Smooth muscle cell (in vitro differentiated cells): Measurements from ENCODE around the gene VAT1. TPM values are rescaled to one million over a fixed set of nuclear protein-coding genes. Genes with fewer than 3 reads are reported as not detected.

ENCODE experiments used
- DNase-seq: peaks from one replicate; lab custom pipeline; 2025; ENCODE audit not compliant: unreplicated experiment; lab: John Stamatoyannopoulos, UW
- H2AFZ ChIP-seq: fragments of 200-600 bp; sonication (generic); 2 replicates; pipeline ENCODE4 v1.6.0; 2016; ENCODE audit warnings: antibody characterized with exemption, low read depth, mild to moderate bottlenecking
- H3F3A ChIP-seq: fragments of 200-600 bp; sonication (generic); 2 replicates; pipeline ENCODE4 v1.6.0; 2017; ENCODE audit warnings: antibody characterized with exemption, low read depth
- H3K27ac ChIP-seq: fragments of 200-600 bp; sonication (generic); 2 replicates; pipeline ENCODE4 v1.5.1; 2016; ENCODE audit warnings: low read depth, mild to moderate bottlenecking
- H3K27me3 ChIP-seq: fragments of 200-600 bp; sonication (generic); 2 replicates; pipeline ENCODE4 v1.6.1; 2016; ENCODE audit warnings: low read depth, mild to moderate bottlenecking
- H3K36me3 ChIP-seq: fragments of 200-600 bp; sonication (generic); 2 replicates; pipeline ENCODE4 v1.5.1; 2016; ENCODE audit warnings: low read depth
- H3K4me1 ChIP-seq: fragments of 200-600 bp; sonication (generic); 2 replicates; pipeline ENCODE4 v1.5.1; 2016; ENCODE audit warnings: low read depth
- H3K4me2 ChIP-seq: fragments of 200-600 bp; sonication (generic); 2 replicates; pipeline ENCODE4 v1.6.0; 2016; ENCODE audit warnings: mild to moderate bottlenecking
- H3K4me3 ChIP-seq: fragments of 200-600 bp; sonication (generic); 2 replicates; pipeline ENCODE4 v1.5.1; 2016; ENCODE audit warnings: mild to moderate bottlenecking
- H3K79me2 ChIP-seq: fragments of 200-600 bp; sonication (generic); 2 replicates; pipeline ENCODE4 v1.6.0; 2016; ENCODE audit warnings: low read depth, mild to moderate bottlenecking
- H3K9ac ChIP-seq: fragments of 200-600 bp; sonication (generic); 2 replicates; pipeline ENCODE4 v1.6.0; 2016; ENCODE audit warnings: low read depth
- H3K9me3 ChIP-seq: fragments of 200-600 bp; sonication (generic); replicated peaks from 2 replicates; pipeline ENCODE4 v1.5.1; 2016; ENCODE audit warnings: low read depth
- H4K20me1 ChIP-seq: fragments of 200-600 bp; sonication (generic); 2 replicates; pipeline ENCODE4 v1.6.0; 2016; ENCODE audit warnings: low read depth
- CTCF ChIP-seq: fragments of 200-600 bp; sonication (generic); IDR thresholded peaks from 2 replicates; pipeline ENCODE4 v1.5.1; 2017; ENCODE audit warnings: borderline replicate concordance, mild to moderate bottlenecking, antibody characterized with exemption; ENCODE audit not compliant: insufficient read depth, poor library complexity, severe bottlenecking
- WGBS: methylation state at CpG from one replicate; pipeline ENCODE4 v1.1.7; 2016; ENCODE audit warnings: low lambda C conversion rate; 5-methylcytosine and 5-hydroxymethylcytosine counted together
- polyA plus RNA-seq: library from polyadenylated mRNA; unstranded; fragments of >200 nt; fragmentation: Nextera tagmentation; extraction: Ambion mirVana; gene quantifications from 2 replicates; pipeline ENCODE4 v1.2.1, GENCODE V29; 2016
- total RNA-seq: library from RNA; depleted of rRNA; stranded (reverse); fragments of >200 nt; gene quantifications from 2 replicates; pipeline ENCODE4 v1.2.3, GENCODE V29; 2014

Gene VAT1
- total and polyA plus RNA-seq, 2 experiments from 2014 or later: 146 to 229 TPM

DNA sequence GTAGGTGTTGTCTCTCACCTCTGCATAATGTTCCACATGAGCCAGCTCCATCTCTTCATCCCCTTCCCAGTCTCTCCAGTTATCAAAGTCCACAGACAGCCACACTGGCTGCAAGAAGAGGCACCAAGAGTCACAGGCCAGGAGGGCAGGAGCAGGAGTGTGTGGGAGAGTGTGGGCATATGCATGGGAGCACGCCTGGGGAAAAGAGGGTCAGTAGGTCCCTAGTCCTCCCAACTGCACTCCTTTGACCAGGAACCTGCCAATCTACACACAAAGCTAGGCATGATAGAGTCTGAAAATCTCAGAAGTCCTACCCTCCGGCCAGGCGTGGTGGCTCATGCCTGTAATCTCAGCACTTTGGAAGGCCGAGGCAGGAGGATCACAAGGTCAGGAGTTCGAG lies 50.6 kb downstream of the VAT1 start:
- no peak overlapping the region for H3K4me2 ChIP-seq
- H2AFZ ChIP-seq: no peak overlapping the region
- no peak for TF ChIP-seq CTCF
- no peak overlapping the region for H3K27ac ChIP-seq
- no peak overlapping the region for H3K4me3 ChIP-seq
- 99% methylated on average over 5 of the region's 5 CpGs for WGBS
- H3K36me3 ChIP-seq: no peaks in the 10 kb centered on the region
- DNase-seq: no peak
- no peaks in the 10 kb centered on the region for H3K9me3 ChIP-seq
- no peaks in the 10 kb centered on the region for H3K79me2 ChIP-seq
- H3K4me1 ChIP-seq: no peaks in the 10 kb centered on the region
- no peak overlapping the region for H3K9ac ChIP-seq
- H4K20me1 ChIP-seq: no peaks in the 10 kb centered on the region
- H3K27me3 ChIP-seq: no peaks in the 10 kb centered on the region
- no peaks in the 10 kb centered on the region for H3F3A ChIP-seq

DNA sequence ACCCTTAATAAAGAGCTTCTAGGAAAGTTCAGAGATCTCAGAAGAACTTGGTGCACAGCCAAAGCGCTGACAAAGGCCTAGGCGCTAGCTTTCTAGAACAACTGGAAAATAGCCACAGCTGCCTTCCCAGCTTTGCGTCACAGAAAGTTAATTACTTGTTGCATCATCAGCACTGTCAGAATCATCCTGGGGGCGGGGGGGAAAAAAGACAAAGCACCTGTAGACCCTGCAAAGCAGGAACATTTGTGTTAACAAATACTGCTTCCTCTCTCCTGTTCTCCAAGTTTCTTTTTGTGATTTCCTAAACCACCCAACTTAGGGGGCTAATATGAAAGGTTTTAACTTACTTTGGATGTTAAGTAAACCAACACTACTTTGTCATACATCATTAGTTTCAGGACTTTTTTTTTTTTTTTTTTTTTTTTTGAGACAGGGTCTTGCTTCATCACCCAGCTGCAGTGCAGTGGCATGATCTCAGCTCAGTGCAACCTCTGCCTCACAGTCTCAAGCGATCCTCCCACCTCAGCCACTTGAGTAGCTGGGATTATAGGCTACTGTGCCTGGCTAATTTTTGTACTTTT lies 53.1 kb downstream of the VAT1 start:
- 66% methylated on average over 5 of the region's 5 CpGs for WGBS
- no peak overlapping the region for H2AFZ ChIP-seq
- no peaks in the 10 kb centered on the region for H3K4me1 ChIP-seq
- H3K4me2 ChIP-seq: no peak overlapping the region
- H3K79me2 ChIP-seq: no peaks in the 10 kb centered on the region
- no peaks in the 10 kb centered on the region for H4K20me1 ChIP-seq
- H3K27ac ChIP-seq: no peak overlapping the region
- H3K4me3 ChIP-seq: no peak overlapping the region
- no peaks in the 10 kb centered on the region for H3K9me3 ChIP-seq
- H3K27me3 ChIP-seq: no peaks in the 10 kb centered on the region
- TF ChIP-seq CTCF: no peak
- no peaks in the 10 kb centered on the region for H3F3A ChIP-seq
- DNase-seq: no peak
- H3K9ac ChIP-seq: no peak overlapping the region
- H3K36me3 ChIP-seq: no peaks in the 10 kb centered on the region

DNA sequence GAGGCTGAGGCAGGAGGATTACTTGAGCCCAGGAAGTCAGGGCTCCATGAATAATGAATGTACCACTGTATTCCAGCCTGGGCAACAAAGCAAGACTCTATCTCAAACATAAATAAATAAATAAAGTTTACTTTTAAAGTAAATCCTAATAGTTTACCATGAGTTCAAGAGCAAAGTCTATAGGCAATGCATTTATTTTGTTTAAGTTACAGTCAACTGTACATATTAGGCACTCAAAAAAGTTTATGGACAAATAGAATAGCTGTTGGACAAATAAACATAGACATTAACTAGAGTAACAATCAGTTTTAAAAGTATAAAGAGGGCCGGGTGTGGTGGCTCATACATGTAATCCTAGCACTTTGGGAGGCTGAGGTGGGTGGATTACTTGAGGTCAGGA lies 54.3 kb downstream of the VAT1 start:
- DNase-seq: no peak
- H3K27ac ChIP-seq: no peak overlapping the region
- no peaks in the 10 kb centered on the region for H3K36me3 ChIP-seq
- H3F3A ChIP-seq: no peaks in the 10 kb centered on the region
- no peaks in the 10 kb centered on the region for H3K27me3 ChIP-seq
- 98% methylated on average over 1 of the region's 1 CpG for WGBS
- H4K20me1 ChIP-seq: no peaks in the 10 kb centered on the region
- H3K4me1 ChIP-seq: peaks cover 7% of the 10 kb centered on the region
- no peaks in the 10 kb centered on the region for H3K9me3 ChIP-seq
- peaks cover 8% of the 10 kb centered on the region for H3K79me2 ChIP-seq
- H2AFZ ChIP-seq: no peak overlapping the region
- H3K9ac ChIP-seq: no peak overlapping the region
- no peak overlapping the region for H3K4me2 ChIP-seq
- no peak for TF ChIP-seq CTCF
- H3K4me3 ChIP-seq: no peak overlapping the region

Other genes starting within 250 kb of the VAT1 start
- 91.0 and 108 TPM in 2 replicates for gene VPS25, start 248.9 kb downstream of the VAT1 start, total RNA-seq
- gene VPS25, start 248.9 kb downstream of the VAT1 start, polyA plus RNA-seq: 129 and 139 TPM in 2 replicates
- 0.22 and 0.49 TPM in 2 replicates for gene WNK4, start 241.8 kb downstream of the VAT1 start, total RNA-seq
- gene WNK4, start 241.8 kb downstream of the VAT1 start, polyA plus RNA-seq: 0.39 TPM in 1 of 2 replicates, not detected in the other
- gene COA3, start 223.7 kb downstream of the VAT1 start, total RNA-seq: 71.1 and 106 TPM in 2 replicates
- 127 and 147 TPM in 2 replicates for gene COA3, start 223.7 kb downstream of the VAT1 start, polyA plus RNA-seq
- gene CNTD1, start 223.5 kb downstream of the VAT1 start, total RNA-seq: not detected in 2 replicates
- 0.17 and 0.71 TPM in 2 replicates for gene CNTD1, start 223.5 kb downstream of the VAT1 start, polyA plus RNA-seq
- 57.5 and 66.5 TPM in 2 replicates for gene BECN1, start 198.1 kb downstream of the VAT1 start, total RNA-seq
- 54.8 and 61.9 TPM in 2 replicates for gene BECN1, start 198.1 kb downstream of the VAT1 start, polyA plus RNA-seq
- 56.5 and 67.1 TPM in 2 replicates for gene PSME3, start 189.0 kb downstream of the VAT1 start, total RNA-seq
- 85.3 and 87.0 TPM in 2 replicates for gene PSME3, start 189.0 kb downstream of the VAT1 start, polyA plus RNA-seq
- gene AOC2, start 177.8 kb downstream of the VAT1 start, total RNA-seq: 1.6 and 2.3 TPM in 2 replicates
- gene AOC2, start 177.8 kb downstream of the VAT1 start, polyA plus RNA-seq: 0.91 and 2.1 TPM in 2 replicates
- 0.63 and 0.90 TPM in 2 replicates for gene AOC3, start 171.2 kb downstream of the VAT1 start, total RNA-seq
- 0.65 and 1.5 TPM in 2 replicates for gene AOC3, start 171.2 kb downstream of the VAT1 start, polyA plus RNA-seq
- not detected in 2 replicates for gene G6PC1, start 121.6 kb downstream of the VAT1 start, total RNA-seq
- not detected in 2 replicates for gene G6PC1, start 121.6 kb downstream of the VAT1 start, polyA plus RNA-seq
- gene AARSD1, start 57.9 kb downstream of the VAT1 start, total RNA-seq: 18.6 and 22.0 TPM in 2 replicates
- 48.0 and 74.0 TPM in 2 replicates for gene AARSD1, start 57.9 kb downstream of the VAT1 start, polyA plus RNA-seq
- 1.3 and 6.7 TPM in 2 replicates for gene PTGES3L, start 42.3 kb downstream of the VAT1 start, total RNA-seq
- gene PTGES3L, start 42.3 kb downstream of the VAT1 start, polyA plus RNA-seq: 6.8 and 8.3 TPM in 2 replicates
- gene RUNDC1, start 41.8 kb downstream of the VAT1 start, total RNA-seq: 8.2 and 9.3 TPM in 2 replicates
- 15.7 and 19.2 TPM in 2 replicates for gene RUNDC1, start 41.8 kb downstream of the VAT1 start, polyA plus RNA-seq
- 1,947 and 2,084 TPM in 2 replicates for gene RPL27, start 24.0 kb downstream of the VAT1 start, total RNA-seq
- gene RPL27, start 24.0 kb downstream of the VAT1 start, polyA plus RNA-seq: 963 and 994 TPM in 2 replicates
- gene IFI35, start 15.6 kb downstream of the VAT1 start, total RNA-seq: 1.5 and 1.9 TPM in 2 replicates
- 6.3 and 7.4 TPM in 2 replicates for gene IFI35, start 15.6 kb downstream of the VAT1 start, polyA plus RNA-seq
- 0.27 and 0.81 TPM in 2 replicates for gene RND2, start 2.8 kb upstream of the VAT1 start, total RNA-seq
- 1.1 and 1.7 TPM in 2 replicates for gene RND2, start 2.8 kb upstream of the VAT1 start, polyA plus RNA-seq
- gene BRCA1, start 103.0 kb upstream of the VAT1 start, total RNA-seq: 17.2 and 22.7 TPM in 2 replicates
- gene BRCA1, start 103.0 kb upstream of the VAT1 start, polyA plus RNA-seq: 2.7 and 5.4 TPM in 2 replicates
- 73.9 and 88.5 TPM in 2 replicates for gene NBR1, start 148.8 kb upstream of the VAT1 start, total RNA-seq
- gene NBR1, start 148.8 kb upstream of the VAT1 start, polyA plus RNA-seq: 43.5 and 47.6 TPM in 2 replicates
- 5.8 and 14.3 TPM in 2 replicates for gene TMEM106A, start 189.5 kb upstream of the VAT1 start, total RNA-seq
- gene TMEM106A, start 189.5 kb upstream of the VAT1 start, polyA plus RNA-seq: 4.6 and 10.4 TPM in 2 replicates
- not detected in 2 replicates for gene CCDC200, start 206.2 kb upstream of the VAT1 start, total RNA-seq
- 1.1 and 4.1 TPM in 2 replicates for gene CCDC200, start 206.2 kb upstream of the VAT1 start, polyA plus RNA-seq
- not detected in 2 replicates for gene RNU2-1, start 211.6 kb upstream of the VAT1 start, total RNA-seq
- gene RNU2-1, start 211.6 kb upstream of the VAT1 start, polyA plus RNA-seq: 13.8 and 18.0 TPM in 2 replicates